Neural cell (in vitro differentiated cells): ENCODE data around the gene WDR44.

ENCODE experiments used
- EP300 ChIP-seq: fragments of 450-650 bp; conservative IDR thresholded peaks from 2 replicates; pipeline ENCODE4 v1.6.1; 2014; ENCODE audit warnings: antibody characterized with exemption, mild to moderate bottlenecking, moderate library complexity; ENCODE audit not compliant: poor library complexity, severe bottlenecking
- EZH2 ChIP-seq: fragments of 200-600, 300-800 bp; shearing (Covaris generic), sonication (generic); IDR thresholded peaks from 2 replicates; pipeline ENCODE4 v1.6.1; 2014; ENCODE audit warnings: antibody characterized with exemption, low read length, borderline replicate concordance, mild to moderate bottlenecking; ENCODE audit not compliant: insufficient read depth, poor library complexity, severe bottlenecking
- MXI1 ChIP-seq: fragments of 450-650 bp; conservative IDR thresholded peaks from 2 replicates; pipeline ENCODE4 v1.6.1; 2014; ENCODE audit warnings: antibody characterized with exemption, mild to moderate bottlenecking; ENCODE audit not compliant: poor library complexity, severe bottlenecking
- POLR2AphosphoS5 ChIP-seq: IDR thresholded peaks from 2 replicates; pipeline ENCODE4 v1.6.1; 2012
- RAD21 ChIP-seq: fragments of 450-650 bp; conservative IDR thresholded peaks from 2 replicates; pipeline ENCODE4 v1.6.1; 2014; ENCODE audit warnings: antibody characterized with exemption, mild to moderate bottlenecking, moderate library complexity
- TF ChIP-seq, protein P1 (sequence below): fragments of 450-650 bp; IDR thresholded peaks from 2 replicates; pipeline ENCODE4 v1.5.1; 2014; ENCODE audit warnings: antibody characterized with exemption, mild to moderate bottlenecking, moderate library complexity; ENCODE audit not compliant: poor library complexity, severe bottlenecking
- TF ChIP-seq, protein P2 (sequence below): IDR thresholded peaks from 2 replicates; pipeline ENCODE4 v1.6.1; 2012; ENCODE audit warnings: borderline replicate concordance

GRCh38 chrX:118325453-118325852 is 20.5 kb upstream of the WDR44 start:
- TF ChIP-seq RAD21 (no peak), POLR2AphosphoS5 (no peak), EZH2 (no peak), MXI1 (no peak), EP300 (no peak)
- TF ChIP-seq, protein P1, sequence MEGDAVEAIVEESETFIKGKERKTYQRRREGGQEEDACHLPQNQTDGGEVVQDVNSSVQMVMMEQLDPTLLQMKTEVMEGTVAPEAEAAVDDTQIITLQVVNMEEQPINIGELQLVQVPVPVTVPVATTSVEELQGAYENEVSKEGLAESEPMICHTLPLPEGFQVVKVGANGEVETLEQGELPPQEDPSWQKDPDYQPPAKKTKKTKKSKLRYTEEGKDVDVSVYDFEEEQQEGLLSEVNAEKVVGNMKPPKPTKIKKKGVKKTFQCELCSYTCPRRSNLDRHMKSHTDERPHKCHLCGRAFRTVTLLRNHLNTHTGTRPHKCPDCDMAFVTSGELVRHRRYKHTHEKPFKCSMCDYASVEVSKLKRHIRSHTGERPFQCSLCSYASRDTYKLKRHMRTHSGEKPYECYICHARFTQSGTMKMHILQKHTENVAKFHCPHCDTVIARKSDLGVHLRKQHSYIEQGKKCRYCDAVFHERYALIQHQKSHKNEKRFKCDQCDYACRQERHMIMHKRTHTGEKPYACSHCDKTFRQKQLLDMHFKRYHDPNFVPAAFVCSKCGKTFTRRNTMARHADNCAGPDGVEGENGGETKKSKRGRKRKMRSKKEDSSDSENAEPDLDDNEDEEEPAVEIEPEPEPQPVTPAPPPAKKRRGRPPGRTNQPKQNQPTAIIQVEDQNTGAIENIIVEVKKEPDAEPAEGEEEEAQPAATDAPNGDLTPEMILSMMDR = no peak
- TF ChIP-seq, protein P2, sequence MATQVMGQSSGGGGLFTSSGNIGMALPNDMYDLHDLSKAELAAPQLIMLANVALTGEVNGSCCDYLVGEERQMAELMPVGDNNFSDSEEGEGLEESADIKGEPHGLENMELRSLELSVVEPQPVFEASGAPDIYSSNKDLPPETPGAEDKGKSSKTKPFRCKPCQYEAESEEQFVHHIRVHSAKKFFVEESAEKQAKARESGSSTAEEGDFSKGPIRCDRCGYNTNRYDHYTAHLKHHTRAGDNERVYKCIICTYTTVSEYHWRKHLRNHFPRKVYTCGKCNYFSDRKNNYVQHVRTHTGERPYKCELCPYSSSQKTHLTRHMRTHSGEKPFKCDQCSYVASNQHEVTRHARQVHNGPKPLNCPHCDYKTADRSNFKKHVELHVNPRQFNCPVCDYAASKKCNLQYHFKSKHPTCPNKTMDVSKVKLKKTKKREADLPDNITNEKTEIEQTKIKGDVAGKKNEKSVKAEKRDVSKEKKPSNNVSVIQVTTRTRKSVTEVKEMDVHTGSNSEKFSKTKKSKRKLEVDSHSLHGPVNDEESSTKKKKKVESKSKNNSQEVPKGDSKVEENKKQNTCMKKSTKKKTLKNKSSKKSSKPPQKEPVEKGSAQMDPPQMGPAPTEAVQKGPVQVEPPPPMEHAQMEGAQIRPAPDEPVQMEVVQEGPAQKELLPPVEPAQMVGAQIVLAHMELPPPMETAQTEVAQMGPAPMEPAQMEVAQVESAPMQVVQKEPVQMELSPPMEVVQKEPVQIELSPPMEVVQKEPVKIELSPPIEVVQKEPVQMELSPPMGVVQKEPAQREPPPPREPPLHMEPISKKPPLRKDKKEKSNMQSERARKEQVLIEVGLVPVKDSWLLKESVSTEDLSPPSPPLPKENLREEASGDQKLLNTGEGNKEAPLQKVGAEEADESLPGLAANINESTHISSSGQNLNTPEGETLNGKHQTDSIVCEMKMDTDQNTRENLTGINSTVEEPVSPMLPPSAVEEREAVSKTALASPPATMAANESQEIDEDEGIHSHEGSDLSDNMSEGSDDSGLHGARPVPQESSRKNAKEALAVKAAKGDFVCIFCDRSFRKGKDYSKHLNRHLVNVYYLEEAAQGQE = no peak
